ENCODE results near the gene RTKN2.

The RTKN2 gene

DNA sequence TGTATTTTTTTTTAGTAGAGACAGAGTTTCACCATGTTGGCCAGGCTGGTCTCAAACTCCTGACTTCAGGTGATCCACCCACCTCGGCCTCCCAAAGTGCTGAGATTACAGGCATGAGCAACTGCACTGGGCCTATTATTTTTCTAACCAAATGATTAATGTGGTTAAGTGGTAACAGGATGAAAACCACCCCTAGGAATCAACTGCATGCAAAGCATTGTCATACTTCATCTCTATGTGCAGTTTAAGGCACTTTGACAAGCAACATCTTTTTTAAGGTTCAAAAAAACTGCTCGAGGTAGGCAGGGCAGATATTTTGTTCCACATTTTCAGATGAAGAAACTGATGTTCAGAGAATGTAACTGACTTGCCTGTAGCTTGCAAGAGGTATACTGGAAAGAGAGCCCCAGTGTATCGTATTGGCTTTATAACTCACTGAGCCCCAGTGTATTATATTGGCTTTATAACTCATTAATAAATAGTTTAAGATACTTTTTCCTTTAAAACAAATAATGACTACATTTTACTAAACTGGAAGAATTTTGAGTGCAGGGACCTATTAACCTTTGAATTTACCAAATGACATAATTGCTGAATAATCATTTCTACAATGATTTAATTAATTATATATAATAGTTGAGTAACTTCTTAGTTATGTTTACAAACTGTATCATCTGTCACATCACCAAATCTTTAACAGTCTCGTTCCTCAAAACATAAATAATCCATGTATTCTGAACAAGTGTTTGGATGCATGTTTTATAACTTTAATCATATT lies 38.1 kb downstream of the RTKN2 start:
- DNase-seq (ENCODE audit: low read depth in 3 of 3, low spot score in 1 of 3) = no peak

DNA sequence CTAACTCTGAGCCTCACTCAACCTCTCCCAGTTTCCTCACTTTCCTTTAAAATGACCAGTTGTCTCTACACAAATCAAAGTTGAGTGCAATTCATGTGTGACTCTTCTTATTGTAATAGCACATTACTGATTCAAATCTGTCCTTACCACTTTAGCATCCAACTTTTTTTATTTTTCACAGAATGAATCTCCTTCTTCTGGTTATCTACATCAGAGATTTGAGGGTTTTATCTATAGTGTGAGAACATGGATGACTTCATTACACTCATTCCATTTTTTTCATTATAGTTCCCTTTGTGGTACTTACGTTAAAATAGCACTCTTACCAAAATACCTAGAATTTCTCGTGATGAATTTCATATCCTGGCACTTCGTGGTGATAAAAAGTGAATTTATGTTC lies 43.3 kb downstream of the RTKN2 start:
- DNase-seq (ENCODE audit: low read depth in 3 of 3, low spot score in 1 of 3) = no peak

DNA sequence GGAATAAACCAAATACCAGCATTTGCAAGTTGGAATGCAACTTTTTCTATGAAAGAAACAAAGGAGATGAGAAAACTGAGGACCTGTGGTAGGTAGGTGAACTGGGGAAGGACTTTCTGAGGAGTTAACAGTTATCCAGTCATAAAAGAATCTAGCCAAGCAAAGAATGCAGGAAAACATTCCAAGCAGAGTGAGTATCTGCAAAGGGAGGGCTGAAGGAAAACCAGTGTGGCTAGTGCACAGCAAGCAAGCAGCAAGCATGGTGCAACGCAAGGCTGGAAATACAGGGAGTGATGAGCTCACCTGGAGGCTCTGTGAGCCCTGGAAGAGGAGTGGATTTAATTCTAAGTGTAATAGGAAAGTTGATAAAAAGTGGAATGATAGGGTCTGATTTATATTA lies 44.0 kb downstream of the RTKN2 start:
- no peak for DNase-seq (ENCODE audit: low read depth in 3 of 3, low spot score in 1 of 3)

DNA sequence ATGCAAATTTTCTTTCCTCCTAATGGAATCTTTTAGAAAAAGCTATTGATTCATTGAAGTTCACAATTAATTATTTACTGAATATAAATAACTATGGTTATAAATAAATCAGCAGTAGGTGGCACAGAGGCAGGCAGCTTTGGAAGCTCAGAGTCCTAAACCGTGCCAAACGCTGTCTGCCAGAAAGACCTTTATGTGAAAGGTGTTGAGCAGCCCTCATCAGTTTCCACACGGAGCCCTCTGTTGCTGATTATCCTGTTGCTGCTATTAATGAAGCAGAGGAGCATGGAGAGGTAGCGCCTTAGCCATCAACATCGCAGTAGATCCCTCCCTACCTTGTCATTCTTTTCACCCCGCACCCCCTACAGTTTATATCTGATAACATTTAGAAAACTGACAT lies 51.0 kb downstream of the RTKN2 start:
- DNase-seq (ENCODE audit: low read depth in 3 of 3, low spot score in 1 of 3) = no peak

DNA sequence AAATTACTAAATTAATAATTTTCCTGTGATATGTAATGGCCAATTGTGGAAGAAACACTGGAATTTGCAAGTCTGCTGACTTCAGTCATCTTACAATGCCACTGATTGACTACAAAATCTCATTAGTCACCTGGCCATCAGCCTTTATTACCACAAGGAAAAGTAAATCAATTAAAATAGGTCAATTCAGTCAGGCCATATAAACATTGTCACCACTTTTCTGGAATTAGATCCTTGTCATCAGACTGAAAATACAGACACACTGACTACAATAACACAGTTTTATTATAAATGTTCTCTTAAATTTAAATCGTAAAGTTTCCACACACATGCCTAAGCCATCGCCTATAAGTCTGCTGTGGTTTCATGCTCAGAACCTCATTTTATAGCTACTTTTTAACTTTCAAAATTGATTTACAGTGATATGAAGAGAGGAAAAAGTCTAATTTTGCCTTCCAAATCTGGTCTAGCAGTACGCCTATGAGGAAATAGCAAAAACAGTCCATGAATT lies 54.2 kb downstream of the RTKN2 start:
- DNase-seq (ENCODE audit: low read depth in 3 of 3, low spot score in 1 of 3) = no peak

DNA sequence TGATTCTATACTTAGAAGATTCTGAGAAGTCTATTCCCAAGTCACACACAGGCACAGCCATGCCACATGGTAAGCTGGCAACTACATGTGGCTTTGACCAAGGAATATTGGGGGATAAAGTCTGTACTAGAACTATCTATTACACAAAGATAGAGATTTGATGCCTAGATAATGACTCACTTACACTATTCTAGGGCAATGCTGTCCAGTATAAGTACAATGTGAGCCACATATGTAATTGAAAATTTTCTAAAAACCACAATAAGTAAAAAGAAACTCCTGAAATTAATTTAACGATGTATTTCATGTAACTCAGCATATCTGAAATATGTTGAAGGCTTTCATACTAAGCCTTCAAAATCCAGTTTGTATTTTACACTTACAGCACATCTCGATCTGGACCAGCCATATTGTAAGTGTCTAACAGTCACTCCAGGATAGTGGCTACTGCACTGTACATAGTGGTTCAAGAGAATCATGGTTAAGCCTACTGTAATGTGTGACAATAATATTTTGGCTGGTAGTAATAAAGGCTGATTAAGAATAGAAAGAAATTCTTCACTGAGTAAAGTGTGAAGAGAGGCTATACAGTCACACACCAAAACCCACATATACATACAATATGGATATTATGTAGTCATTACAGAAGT lies 62.8 kb downstream of the RTKN2 start:
- no peak for DNase-seq (ENCODE audit: low read depth in 3 of 3, low spot score in 1 of 3)

DNA sequence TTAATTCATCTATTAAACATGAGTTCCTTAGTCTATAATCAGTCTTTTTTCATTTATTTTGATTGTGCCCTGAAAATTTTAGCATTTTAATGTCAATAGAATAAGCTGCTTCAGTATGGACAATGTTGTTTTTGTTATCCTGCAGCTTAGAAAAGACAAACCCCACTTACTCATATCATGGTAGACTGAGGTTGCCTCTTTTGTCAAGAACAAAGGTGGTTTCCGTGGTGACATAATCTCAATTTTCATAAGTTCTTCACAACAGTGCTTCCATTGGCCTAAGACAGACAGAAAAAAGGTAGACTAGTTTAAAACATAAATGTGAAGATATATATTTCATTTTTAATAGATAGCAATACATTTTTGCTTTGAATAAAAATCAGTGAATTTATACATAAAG lies 69.1 kb downstream of the RTKN2 start:
- no peak for DNase-seq (ENCODE audit: low read depth in 3 of 3, low spot score in 1 of 3)

DNA sequence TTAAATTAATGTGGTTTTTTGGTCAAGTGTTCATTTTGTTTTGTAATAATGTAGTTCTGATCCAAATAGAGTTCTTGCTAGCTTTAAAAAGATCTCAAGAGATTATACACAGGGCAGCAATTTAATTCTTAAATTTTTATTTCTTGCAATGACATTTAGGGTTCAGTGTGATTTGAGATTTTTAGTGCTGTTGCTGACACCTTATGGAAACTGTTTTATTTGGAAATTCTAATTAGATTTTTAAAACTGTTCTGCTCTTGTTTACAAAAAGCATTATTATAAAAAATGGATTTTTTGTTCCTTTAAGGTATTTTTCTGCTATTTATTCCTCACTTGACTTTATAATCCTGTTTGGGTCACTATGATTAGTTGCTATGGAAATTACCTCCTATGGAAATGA lies 72.1 kb downstream of the RTKN2 start:
- DNase-seq (ENCODE audit: low read depth in 3 of 3, low spot score in 1 of 3) = no peak

DNA sequence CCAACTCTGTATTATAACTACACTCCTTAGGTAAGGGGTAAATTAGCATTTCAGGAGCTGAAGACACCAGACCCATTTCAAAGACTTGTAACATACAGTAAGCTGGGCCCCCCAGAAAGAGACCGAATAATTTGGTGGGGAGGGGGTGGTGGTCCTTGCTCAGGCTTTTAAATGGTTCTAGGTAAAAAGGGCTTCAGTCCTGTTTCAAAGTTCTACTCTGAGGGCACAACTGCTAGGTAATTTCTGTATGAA lies 73.0 kb downstream of the RTKN2 start:
- DNase-seq (ENCODE audit: low read depth in 3 of 3, low spot score in 1 of 3) = no peak

DNA sequence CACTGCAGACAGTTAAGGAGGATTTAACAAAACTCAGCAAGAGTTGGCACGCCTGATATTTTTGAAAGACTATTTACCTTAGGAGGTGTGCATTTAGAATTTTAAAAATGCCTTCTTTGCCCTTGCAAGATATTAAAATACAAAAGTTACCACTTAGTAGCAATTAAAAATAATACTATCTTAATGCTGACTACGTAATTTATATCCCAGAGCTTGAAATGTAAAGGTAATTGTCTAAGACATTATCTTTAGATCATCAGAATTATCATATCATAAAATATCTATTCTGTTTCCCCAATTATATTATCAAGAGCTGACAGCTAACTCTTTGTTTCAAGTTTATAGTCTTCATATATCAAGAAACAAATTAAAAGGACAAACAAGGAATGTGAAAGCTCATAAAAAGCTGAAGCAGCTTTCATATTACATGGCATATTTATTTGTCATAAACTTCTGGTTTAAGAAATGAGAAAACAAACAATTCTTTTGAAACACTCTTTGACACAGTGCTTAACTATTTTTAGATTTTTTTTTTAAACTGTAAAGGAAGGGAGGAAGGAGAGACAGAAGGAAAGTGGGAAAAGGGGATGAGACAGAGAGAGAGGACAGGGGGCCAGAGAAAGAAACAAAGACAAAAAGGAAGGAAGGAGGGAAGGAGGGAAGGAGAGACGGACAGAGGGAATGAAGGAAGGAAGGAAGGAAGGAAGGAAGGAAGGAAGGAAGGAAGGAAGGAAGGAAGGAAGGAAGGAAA lies 73.5 kb downstream of the RTKN2 start:
- no peak for DNase-seq (ENCODE audit: low read depth in 3 of 3, low spot score in 1 of 3)

DNA sequence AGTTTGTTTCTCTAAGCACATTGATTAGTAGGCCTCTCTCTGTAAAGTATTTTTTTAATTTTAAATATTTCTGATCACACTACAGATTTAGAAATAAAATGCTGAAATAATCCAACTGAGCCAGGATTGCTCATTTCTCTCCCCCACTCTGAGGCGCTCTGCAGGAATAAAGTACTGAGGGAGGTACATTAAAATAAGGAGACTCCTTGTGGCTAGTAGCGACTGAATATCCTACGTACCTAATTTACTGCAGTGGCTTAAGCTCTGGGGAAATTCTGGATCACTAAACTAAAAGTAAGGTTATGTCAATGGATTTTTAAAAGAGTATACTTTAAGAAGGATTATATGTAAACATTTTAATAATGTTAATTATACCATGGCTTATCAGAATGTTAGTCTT lies 75.2 kb downstream of the RTKN2 start:
- no peak for DNase-seq (ENCODE audit: low read depth in 3 of 3, low spot score in 1 of 3)

DNA sequence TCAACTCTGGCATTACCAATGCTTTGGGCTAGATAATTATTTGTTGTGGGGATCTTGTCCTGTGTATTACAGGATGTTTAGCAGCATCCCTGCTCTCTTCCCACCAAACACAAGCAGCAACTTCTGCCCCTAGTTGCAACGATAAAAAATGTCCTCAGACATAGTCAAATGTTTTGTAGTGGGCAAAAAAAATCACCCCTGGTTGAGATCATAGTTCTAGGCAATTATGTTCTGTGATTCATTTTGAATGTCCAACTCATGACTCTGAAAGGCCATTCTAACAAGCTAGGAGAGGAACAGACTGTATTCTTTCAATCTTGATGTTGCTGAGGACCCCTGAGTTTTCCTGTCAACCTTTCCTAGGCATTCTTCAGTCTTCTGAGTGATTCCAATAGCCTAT lies 79.5 kb downstream of the RTKN2 start:
- DNase-seq (ENCODE audit: low read depth in 3 of 3, low spot score in 1 of 3) = no peak

DNA sequence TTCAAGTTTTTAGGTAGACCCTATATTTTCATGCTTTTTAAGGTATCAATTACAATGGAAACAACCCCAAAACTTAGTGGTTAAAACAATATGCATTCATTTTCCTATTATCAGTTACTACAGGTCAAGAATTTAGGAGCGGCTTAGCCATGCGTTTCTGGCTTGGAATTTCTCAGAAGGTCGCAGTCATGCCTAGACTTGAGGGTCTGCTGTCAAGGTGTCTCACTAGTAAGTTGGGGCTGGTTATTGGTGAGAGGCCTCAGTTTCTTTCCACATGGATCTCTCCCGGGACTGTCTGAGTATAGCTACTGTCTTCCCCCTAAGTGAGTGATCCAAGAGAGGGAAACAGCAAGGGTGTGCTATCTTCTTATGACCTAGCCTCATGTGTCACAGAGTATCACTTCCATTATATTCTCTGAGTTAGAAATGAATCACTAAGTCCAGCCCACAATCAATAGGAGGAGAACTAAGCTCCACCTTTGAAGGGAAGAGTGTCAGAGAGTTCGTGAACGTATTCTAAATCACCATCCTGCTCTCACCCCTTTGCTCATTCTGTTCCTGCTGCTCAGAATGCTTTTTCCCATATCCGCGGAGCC lies 80.5 kb downstream of the RTKN2 start:
- DNase-seq (ENCODE audit: low read depth in 3 of 3, low spot score in 1 of 3) = no peak

DNA sequence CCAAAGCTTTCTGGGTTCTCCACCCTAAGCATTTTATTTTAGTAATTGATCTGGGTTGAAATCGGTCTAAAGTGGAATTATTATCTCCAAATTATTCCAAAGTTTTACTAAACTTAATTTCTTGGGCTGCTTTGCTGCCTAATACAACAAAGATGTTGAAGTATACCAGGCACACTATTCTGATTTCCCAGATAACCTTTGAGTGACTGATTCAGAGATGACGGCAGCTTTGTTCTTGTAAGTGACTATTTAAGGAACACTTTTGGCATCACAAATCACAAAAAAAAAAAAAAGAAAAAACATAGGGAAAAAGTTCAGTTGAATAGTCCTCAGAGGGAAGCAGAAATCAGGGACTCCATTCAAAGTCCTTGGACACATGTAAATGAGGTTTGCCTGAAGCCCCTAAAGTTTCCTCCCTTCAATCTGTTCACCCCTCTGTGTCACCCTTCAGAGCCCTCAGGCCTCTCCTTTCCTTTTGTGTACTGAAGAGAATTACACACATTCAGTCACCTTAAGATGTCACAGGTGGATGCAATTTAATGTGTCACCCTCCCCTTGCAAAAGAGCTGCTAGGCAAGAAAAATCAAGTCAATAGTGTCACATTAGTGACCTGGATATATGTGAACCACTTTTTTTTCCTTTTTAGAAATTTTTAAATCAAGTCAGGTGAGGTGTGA lies 81.5 kb downstream of the RTKN2 start:
- DNase-seq (ENCODE audit: low read depth in 3 of 3, low spot score in 1 of 3) = no peak

DNA sequence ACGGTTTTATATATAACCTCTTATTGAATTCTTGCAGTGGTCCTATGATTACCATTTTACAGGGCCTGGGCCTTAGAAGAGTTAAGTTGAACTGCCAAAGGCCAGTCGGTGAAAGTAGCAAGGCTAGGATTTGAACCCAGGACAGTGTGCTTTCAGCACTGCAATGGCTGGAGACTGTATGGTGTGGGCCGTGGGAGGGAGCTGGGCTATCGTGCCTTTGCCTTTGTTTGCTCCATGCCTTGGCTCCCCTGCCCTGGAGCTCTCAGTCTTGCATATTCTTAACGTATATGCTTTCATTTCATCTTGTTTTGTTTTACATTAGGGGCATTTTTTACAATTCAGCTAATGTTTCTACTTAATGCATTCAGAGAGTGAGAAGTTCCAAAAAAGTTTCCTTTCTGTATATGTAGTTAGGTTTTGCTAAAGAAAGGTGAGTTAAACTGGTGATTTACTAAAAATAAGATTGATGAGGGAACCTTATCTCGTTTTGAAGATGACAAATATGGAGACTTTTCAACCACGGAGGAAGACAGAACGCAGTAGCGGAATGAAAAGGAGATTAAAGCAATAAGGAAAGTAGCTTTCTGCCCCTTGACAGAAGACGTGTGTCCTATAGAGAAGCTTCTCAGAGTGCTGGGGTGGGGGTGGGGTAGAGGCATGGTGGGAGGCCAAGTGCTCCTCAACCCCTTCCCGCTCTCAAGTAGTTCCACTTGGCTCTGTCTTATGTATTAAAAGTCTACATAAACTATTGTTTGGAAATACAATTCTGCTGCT lies 82.5 kb downstream of the RTKN2 start:
- peak in 1 of 3 donors; percentile 10 for DNase-seq (ENCODE audit: low read depth in 3 of 3, low spot score in 1 of 3)

DNA sequence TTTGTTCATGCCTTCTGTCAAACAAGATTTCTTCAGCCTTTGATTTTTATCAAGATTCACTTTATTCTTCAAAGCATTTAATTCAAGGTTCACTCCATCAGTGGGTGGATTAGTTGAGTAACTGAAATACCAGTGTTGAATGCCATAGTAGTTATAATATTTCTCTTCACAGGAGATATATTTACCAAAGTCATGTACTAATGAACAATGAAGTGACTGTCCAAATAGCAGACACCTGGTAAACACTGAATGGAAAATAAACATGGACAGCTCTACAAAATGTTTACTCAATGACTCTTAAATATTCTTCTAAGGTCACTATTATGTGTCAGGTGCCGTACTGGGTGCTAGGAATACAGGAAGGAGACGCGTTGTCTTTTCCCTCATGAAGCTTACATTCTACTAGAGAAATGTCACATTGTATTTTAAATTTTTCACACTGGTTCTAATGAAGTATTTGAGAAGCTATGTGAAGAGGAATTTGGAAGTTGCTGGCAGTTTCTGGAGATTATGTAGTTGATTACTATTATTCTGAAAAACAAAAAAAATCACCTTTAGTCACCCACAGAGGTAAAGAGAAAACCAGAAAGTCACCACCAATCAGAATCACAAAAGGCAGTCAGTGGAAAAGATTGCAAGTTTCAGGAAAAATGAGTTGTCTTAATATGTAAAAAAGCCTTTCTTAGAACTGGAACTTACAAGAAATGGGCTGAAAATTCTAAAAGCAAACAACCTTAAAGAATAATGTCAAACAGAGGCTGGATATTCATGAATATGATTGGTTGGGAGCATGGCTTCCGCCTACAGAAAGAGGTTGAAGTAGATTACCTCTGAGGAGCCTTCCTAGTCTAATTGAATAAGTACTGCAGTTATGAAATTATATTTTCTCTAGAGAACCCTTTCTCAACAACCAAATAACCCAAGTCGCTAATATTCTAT lies 84.5 kb downstream of the RTKN2 start:
- no peak for DNase-seq (ENCODE audit: low read depth in 3 of 3, low spot score in 1 of 3)

DNA sequence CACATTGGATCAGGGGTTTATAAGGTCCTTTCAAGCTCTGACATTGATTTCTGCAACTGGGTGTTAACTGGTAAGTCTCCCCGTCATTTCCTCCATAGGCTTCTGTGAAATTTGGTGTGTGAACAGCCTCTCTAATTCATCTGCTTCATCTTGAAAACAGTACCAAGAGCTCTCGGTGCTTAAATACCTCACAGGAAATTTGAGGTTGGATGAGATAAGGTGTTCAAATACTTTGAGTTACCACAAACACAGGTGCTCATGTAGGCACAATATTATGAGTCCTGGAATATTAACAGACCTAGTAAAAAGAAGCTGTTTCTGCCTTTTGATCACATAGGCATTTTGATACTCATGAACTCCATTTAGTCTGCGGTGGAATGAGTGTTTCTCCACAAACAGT lies 85.2 kb downstream of the RTKN2 start:
- peak in 2 of 3 donors; percentile 4 to 9 for DNase-seq (ENCODE audit: low read depth in 3 of 3, low spot score in 1 of 3)

DNA sequence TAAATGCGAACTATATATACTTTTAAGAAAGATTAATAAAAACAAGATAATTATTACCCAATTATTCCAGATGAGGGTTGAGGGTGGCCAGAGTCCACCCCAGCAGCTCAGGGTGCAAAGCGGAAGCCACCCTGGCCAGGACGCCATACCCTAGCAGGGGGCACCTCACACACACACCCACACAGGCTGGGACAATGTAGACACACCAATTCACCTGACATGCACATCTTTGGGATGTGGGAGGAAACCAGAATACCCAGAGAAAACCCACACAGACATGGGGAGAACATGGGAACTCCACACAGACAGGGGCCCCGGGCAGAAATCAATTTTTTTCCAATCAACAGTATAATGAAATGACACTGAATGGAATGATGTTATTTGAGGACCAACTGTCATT lies 86.0 kb downstream of the RTKN2 start:
- no peak for DNase-seq (ENCODE audit: low read depth in 3 of 3, low spot score in 1 of 3)

DNA sequence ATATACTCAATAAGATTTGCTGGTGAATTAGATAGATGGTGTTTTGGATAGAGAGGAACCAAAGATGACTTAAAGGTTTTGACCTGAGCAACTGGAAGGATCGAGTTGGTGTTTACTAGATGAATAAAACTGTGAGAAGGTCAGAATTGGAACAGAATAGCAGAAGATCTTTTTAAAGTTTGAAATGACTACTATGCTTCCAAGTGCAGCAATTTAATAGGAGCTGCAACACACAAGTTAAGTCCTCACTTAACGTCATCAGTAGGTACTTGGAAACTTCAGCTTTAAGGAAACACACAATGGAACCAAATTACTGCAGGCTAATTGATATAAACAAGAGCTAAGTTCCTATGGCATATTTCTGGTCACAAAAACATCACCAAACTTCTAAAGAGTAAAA lies 86.5 kb downstream of the RTKN2 start:
- DNase-seq (ENCODE audit: low read depth in 3 of 3, low spot score in 1 of 3) = no peak

DNA sequence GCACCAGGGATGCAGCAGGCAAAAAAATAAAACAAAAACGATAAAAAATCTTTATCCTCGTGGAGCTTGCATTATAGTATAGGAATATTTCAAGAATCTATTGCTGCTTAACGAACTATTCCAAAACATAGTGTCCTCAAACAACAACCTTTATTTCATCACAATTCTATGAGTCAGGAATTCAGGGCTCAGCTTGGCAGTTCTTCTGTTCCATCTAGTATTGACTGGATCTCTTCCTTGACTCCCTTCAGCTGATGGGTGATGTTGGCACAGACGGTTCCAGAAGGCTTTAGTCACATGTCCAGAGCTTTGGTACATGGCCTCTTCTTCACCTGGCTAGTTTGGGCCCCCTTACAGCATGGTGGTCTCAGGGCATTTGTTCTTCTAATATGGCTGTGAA lies 88.0 kb downstream of the RTKN2 start:
- no peak for DNase-seq (ENCODE audit: low read depth in 3 of 3, low spot score in 1 of 3)
